Activated T-cell treated with anti-CD3 and anti-CD28 coated beads for 1 hour (primary cell): ENCODE data around the gene MAP2K6.

Experiments
- DNase-seq: peaks from one replicate; pipeline ENCODE4 v3.0.0-alpha.2; 2020; ENCODE audit warnings: low read depth

MAP2K6 gene

DNA sequence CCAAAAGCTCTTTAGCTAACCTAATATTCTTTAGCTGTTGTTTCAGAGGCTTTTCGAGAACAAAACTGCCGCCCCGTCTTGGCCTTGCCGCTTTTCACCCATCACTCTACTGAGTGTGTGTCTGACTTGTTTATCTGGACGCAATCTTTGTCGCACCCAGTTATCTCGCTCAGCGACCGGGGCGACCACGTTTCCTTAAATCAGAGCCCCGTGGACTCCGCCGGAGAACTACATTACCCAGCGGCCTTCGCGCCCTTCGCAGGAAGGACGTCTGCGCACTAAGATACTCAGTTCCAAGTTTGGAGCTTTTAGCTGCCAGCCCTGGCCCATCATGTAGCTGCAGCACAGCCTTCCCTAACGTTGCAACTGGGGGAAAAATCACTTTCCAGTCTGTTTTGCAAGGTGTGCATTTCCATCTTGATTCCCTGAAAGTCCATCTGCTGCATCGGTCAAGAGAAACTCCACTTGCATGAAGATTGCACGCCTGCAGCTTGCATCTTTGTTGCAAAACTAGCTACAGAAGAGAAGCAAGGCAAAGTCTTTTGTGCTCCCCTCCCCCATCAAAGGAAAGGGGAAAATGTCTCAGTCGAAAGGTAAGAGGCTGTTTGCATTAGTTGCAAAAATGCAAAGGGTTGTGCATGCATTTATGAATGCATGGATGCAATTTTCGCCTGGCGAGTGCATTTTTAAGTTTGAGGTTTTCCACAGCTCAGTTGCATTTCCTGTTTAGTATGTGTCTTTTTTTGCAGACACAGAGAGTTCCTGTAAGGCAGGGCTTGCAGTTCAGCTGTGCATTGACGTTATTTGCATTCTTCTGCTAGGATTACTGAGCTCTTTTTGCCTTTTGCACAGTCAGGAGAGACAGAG lies at the start of gene MAP2K6:
Gene MAP2K6, plus strand, starts transcription at position 290 of the 867 bp plus-strand sequence. Its CDS starts 288 bp downstream, at position 578.
- peak; percentile 64 for DNase-seq

DNA sequence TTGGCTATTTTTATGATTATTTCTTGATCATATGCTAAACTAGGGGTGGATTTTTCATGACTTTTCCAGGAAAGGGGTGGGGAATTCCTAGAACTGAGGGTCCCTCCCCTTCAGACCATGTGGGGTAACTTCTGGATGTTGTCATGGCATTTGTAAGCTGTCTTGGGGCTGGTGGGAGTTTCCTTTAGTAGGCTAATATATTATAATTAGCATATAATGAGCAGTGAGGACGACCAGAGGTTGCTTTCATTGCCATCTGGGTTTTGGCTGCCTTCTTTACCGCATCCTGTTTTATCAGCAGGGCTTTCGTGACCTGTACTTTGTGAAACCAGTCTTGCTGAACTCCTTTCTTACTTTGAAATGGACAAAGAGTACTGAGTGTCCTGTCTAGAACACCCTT lies 47.2 kb upstream of the MAP2K6 start:
- DNase-seq = no peak

DNA sequence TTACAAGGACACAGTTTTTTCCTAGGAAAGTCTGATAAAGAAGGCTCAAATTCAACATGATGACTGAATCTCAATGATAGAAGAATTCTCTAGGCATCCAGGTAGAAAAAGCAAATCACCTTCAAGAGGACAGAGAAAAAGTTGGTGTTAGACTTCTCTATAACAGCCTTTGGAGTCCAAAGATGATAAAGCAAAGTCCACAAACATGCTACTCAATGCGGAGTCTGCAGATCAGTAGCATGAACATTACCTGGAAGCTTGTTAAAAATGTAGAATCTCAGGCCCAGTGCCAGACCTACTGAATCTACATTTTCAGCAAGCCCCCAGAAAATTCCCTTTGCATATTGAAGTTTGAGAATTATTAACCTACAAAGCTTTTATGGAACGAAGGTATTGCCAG lies 41.4 kb upstream of the MAP2K6 start:
- DNase-seq = no peak

DNA sequence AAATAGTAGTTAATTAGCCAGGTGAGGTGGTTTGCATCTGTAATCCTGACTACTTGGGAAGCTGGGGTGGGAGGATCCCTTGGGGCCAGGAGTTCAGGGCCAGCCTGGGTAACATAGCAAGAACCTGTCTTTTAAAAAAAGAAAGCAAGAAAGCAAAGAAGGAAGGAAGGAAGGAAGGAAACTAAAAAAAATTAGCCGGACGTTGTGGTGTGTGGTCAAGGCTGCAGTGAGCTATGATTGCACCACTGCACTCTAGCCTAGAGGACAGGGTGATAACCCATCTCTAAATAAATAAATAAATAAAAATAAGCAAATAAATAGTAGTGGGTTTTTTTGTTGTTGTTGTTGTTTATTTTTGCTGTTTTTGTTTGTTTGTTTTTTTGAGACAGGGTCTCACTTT lies 39.3 kb upstream of the MAP2K6 start:
- DNase-seq = no peak

DNA sequence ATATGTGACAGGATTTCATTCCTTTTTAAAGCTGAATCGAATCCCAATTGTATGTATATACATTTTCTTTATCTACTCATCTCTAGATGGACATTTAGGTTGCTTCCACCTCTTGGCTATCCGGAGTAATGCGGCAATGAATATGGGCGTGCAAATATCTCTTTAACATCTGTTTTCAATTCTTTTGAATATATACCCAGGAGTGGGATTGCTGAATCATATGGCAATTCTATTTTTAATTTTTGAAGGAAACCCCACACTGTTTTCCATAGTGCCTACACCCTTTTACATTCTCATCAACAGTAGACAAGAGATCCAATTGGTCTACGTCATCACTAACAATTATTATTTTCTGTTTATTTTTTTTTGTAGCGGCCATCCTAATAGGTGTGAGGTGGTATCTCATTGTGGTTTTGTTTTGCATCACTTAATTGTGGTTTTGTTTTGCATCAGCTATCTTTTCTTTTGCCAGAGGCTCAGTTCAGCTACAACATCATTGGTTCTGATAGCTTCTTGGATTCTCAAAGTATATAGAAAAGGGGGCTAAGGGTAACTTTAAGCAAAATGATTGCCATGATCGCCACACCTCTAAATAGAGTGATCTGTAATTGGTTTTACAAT lies 25.6 kb upstream of the MAP2K6 start:
- DNase-seq = no peak

DNA sequence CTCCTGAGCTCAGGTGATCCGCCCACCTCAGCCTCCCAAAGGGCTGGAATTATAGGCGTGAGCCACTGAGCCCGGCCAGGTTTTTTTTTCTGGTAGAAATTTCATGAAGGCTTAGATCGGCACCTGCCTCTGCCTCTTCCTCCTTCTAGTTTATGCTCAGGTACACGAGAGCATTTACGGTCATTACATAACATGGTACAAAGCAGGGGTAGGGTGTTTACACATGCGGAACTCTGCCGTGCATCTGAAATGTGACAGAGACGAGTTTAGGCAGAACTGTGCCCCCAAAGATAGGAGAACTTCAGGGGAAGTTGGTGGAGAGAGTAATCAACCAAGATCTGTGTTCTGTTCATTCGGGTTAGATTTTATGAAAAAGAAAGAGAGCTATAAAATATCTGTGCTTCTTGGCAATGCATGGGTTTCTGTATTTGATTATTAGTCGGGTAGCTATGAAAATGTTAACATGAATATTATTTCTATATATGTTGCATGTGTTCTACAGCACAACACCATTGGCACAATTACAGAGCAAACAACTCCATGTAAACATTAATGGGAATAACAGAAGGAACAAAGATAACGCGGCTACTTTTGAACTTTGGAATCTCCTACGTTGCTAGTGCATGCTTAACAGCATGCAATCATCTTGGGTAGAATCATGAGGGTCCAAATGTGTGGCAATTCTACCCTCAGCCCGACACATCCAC lies 23.5 kb upstream of the MAP2K6 start:
- no peak for DNase-seq

DNA sequence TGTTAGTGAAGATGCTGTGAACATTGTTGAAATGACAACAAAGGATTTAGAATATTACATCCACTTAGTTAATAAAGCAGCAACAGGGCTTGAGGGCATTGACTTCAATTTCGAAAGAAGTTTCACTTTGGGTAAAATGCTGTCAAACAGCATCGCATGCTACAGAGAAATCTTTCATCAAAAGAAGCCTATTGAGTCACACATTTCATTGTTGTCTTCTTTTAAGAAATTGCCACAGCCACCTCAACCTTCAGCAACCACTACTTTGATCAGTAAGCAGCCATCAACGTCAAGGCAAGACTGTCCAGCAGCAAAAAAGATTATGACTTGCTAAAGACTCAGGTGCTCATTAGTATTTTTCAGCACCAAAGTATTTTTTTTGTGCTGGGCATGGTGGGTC lies 13.2 kb upstream of the MAP2K6 start:
- DNase-seq = no peak

DNA sequence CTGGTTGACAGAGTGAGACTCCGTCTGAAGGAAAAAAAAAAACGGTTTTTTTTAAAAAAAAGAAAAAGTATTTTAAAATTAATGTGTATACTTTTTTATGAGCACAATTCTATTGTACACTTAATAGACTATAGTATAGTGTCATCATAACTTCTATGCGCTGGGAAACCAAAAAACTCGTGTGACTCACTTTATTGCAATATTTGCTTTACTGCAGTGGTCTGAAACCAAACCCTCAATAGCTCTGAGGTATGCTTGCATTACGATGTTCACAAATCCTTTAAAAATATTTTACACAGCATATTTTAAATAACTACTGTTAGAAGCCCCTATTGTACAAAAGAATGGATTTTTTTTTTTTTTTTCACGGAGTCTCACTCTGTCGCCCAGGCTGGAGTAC lies 12.4 kb upstream of the MAP2K6 start:
- no peak for DNase-seq

DNA sequence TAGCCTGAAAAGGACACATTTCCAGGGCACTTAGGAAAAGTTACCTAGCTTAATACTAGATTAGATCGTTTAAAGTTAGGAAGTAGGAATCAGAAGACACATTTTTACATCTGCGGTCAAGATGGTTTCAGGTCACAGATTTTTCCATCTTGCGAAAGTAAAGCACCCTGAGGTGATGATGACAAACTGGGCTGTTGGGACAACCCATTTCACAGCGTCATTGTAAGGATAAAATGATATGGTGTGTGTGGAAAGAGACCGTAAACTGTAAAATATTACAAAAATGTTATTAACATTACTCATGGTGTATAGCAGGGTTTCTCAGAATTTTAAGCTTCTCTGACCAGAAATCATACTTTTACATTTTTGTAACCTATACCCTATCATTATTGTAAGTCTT lies 10.1 kb upstream of the MAP2K6 start:
- no peak for DNase-seq

DNA sequence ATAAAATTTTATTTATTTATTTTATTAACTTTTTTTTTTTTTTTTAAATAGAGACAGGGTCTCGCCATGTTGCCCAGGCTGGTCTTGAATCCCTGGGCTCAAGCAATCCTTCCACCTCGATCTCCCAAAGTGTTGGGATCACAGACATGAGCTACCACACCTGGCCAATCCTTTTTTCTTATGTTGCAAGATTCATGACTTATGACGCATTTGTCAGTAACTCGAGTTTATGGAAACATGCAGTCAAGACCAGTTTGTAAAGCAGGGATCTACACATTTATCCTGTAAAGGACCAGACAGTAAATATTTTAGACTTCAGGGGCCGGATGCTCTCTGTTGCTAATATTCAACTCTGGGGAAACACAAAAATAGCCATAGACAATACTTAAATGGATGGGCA lies 9.4 kb upstream of the MAP2K6 start:
- DNase-seq = no peak

DNA sequence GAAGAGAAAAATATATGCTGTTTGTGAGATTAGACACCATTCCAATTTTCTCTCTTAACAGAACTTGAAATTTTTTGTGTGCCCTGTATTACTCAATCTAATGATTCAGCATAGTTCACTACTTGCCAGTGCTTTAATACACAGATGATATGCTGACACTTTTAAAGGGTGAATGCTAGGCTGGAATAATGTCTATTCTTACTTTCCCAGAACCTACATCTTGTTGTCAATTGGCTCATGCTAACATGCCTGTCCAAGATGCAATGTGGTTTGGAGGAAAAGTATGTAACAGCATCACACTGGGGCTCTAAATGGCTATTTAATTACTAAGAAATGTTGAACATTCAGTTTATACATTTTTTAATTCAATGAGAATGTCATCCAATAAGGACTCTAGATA lies 7.6 kb upstream of the MAP2K6 start:
- DNase-seq = no peak

DNA sequence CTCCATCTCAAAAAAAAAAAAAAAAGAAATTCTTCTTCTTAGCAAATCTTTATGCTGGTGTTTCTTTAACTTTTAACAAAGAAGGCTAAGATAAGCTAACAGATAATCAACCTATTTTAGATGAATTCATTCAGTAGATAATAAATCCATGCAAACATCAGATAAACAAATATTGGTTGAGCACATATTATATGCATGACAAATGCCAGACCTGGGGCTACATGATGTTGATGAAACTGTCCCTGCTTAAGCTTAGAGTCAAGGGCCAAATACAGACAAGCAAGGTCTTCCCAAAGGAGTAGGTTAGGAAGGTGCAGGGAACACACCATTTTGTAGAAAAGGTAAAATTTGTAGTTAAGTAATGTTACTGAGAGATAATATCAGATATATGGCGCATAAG lies 6.7 kb upstream of the MAP2K6 start:
- no peak for DNase-seq

DNA sequence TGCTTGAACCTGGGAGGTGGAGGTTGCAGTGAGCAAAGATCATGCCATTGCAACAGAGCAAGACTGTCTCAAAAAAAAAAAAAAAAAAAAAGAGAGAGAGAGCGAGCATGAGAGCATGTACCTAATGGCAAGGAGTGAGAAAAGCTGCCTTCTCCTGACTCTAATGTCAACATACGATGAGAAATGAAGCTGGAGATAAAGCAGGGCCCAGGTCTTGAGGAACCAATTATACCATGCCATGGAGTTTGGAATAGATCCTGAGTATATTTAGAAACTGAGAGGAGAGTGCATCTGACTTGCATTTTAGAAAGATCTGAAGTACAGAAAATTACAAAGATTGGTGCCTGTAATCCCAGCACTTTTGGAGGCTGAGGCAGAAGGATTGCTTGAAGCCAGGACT lies 3.8 kb upstream of the MAP2K6 start:
- no peak for DNase-seq

DNA sequence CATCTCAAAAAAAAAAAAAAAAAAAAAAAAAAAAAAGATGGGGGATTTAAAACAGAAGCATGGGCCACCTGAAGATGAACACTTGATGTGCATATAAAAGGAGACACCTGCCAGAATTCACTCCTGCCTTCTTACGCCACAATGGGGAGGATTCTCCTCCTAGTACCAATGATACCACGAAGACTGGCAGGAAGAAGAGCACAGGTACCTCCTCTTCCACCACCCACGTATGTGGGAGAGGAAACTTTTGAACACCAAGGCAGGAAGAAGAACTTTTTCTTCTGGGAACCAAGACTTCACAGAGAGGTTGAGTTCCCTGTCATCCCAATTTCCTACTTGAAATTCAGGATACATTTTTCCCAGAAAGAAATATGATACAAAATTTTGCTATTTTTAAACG lies 2.7 kb upstream of the MAP2K6 start:
- DNase-seq = no peak

DNA sequence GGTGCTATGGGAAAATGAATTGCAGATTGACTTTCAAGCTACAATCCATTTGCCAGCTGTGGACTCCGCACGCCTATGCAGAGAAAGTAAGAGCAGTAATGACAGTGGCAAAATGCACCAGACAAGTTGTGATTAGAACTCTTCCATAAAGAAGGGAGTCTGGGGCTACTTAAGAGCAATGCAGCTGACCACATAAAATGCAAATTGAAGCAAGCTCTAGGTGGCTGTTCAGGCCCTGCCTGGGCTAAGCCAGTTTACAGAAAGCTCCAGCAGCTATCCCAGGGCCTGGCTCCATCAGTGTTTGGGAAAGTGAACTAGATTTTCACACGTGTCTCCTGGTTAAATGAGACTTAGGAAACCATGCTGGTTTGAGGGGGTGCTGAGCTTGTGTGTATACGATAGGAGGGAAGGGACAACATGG lies 2.2 kb upstream of the MAP2K6 start:
- no peak for DNase-seq

DNA sequence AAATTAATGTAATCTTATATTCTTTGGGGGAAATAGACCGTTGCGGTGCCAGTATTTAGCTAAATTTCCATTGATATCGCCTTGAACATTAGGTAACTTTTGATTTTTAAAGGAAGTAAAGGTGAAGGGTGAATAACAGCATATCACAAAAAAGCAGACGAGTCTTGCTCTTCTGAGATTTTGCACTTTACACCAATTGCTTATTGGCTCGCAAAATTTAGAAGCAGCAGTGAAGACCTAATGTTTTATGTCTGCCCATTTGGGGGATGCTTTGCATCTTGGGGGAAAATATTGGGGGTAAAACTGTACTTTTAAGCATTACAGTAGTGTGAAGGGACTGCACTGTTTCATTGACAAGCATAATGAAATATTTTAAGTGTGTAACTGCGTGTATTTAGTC lies 934 bp downstream of the MAP2K6 start:
- DNase-seq = no peak

DNA sequence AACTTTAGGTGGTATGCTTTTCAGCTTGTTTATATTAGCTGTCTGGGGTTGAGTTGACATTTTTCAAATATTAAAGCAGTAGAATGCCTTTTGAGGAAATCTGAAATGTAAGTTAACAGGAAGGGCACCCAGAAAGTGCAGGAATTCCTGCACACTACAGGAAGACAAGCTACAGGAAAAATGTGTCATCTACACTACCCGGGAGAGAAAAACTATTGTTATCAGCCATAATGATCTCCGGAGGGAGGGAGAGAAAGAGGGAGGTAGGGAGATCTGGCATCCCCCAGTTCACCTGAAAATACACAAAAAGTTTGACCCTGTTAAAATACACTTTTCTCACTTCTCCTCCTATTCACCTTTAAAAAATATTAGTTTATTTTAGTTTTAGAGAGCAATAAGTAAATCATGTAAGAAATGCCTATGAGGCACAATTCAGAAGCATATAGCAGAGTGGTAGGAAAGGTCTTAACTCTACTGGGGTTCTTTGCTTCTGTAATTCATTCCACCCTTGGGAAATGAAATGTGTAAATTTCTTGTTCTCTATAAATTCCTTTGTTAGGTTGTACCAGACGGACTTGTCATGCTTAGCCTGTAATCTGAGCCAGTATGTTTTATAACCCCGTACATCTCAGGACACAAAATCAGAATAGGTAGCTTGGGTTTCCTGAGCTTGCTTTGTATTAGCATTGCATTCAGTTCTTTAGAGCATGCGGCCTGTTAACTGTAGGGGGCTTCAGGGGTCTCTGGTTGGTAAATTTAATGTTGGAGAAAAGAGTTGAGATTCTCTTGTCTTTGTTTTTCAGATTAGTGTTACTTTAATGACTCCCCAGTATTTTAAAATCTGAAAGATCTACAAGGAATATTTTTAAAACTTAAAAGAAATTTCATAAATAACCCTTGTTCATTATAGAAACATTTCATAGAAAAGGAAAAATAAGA lies 3.3 kb downstream of the MAP2K6 start:
- DNase-seq = no peak

DNA sequence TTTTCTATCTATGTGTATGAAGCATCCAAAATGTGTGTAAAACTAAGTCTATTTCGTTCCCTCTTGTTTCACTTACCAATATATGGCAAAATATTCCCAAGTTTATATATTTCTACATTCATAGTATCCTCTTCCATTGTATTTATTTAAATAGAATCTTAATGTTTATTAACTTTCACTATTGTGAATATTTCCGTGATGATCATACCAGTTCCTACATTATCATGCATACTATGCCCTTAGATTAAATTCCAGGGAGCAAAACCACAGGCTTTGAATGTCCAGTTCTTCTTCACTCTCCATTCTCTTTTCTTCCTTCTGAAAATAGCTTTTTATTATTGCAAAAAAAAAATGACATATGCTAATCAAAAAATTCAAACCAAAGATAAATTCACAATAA lies 4.0 kb downstream of the MAP2K6 start:
- no peak for DNase-seq

DNA sequence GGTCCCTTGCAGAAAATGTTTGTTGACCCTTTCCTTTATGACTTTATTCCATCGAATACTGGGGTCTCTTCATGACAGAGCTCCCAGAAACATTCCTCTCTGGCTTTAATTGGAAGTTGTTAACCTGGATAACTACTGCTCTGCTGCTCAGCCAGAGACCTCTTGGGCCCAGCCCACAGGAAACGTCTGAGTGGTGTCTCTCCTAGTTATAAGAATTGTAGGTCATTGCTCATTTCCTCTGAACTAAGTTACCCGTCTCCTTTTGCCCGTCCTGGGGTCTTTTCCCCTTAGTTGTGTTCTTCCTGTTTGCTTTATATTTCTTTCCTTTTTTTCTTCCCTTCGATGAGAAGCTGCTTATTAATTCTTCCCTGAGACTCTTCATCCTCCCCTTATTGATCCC lies 9.0 kb downstream of the MAP2K6 start:
- no peak for DNase-seq

DNA sequence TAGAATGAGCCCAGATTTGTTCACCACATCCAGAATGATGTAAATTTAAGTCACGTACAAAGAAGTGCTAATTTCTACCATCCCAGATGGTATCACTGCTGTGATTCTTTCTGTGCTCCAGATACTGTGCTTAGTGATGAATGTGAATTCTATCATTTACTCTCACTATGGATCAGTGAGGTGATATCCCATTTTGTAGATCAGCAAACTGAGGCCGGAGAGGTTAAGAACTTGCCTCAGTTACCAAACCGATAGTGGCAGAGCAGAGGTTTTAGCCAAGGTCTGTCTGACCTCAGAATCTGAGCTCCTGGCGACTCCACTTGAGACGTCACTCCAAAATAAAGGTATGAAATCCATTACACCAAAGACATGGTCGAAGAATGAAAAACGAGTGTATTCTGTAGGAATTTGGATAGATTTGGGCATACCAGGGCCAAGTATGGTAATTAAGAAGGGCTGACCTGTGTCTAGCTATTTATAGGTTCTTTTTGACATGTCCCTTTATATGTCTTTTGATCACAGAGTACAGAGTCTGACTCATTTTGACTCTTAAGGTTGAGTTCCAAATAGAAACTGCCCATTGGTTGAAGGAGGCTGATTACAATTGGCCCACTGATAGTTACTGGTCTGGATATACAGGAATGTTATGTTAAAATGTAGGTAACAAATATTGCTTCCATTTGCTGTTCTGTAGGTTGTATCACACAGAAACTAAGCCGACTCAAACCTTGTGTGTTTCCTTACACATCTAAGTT lies 10.0 kb downstream of the MAP2K6 start:
- no peak for DNase-seq

DNA sequence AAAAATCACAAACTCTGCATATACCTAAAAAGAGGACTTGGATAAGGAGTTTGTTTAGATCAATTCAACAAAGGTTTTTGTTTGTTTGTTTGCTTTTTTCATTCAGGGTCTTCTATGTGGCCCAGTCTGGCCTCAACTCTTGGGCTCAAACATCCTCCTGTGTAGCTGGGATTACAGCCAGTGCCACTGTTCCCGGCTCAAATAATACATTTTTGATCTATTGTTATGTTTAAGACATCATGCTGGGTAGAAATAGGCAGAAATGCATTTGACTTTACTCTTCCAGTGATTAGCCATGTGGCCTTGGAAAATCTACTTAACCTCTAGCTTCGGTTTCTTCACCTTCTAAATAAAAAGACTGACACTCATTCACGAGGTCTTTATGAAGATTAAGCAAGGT lies 11.5 kb downstream of the MAP2K6 start:
- DNase-seq = no peak
